HG03025 (cell line): ENCODE measurements around the gene MAEA.

ENCODE experiments used
- ATAC-seq: cut with Tn5 transposase; IDR thresholded peaks from one replicate; pipeline ENCODE4 v1.9.1; 2021; ENCODE audit warnings: mild to moderate bottlenecking, moderate library complexity; ENCODE audit not compliant: unreplicated experiment, low FRiP score

Gene MAEA

DNA sequence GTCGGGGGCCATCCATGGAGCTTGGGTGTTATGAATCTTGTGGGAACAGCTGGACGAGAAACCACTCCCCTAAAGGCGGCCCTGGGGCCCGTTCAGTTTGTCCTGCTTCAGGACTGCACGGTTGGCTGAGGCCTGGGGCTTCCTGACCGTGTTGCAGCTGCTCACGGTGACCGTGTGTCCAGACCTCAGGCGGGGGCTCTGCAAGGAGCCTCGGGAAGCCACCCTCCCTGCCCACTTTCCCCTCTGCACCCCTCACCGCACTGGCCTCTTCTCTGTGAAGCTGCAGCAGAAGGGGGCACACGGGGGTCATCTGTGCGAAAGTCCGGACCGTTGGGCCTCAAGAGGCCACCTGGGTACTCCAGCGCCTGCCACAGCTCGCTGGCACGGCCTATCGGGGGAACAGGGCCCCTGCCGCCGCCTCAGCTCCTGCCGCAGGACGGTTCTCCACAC lies 86.7 kb downstream of the MAEA start:
- no peak for ATAC-seq

GRCh38 chr4:1376841-1377605 lies 87.3 kb downstream of the MAEA start:
- no peak for ATAC-seq

DNA sequence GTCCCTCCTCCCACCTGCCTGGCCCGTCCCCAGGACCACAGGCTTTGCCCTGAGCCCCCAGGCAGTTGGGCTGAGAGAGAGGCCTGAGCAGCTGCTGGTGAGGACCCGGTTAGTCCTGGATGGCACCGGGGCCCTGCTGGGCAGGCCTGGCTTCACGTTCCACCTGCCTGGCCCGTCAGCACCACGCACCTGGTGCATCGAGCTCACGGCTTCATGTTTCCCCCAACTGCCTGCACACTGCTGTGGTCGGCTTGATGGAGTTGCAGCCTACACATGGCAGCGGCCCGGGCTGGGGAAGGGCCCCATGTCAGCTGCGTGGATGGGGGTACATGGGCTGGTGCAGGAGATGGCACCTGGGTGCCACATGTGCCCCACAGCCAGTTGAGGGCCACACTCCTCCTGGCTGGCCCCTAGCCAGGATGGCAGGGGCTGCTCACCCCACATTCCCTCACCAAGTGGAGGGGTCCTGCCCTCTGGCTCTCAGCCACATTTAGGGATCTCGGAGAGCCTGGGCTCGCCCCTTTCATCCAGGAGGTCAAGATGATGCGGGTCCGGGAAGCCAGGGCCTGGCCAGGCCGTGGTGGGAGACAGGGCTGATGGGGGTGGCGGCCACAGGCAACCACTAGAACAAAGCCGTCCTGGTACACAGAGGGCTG lies 88.0 kb downstream of the MAEA start:
- ATAC-seq = no peak

GRCh38 chr4:1378559-1379231 lies 89.0 kb downstream of the MAEA start:
- no peak for ATAC-seq

DNA sequence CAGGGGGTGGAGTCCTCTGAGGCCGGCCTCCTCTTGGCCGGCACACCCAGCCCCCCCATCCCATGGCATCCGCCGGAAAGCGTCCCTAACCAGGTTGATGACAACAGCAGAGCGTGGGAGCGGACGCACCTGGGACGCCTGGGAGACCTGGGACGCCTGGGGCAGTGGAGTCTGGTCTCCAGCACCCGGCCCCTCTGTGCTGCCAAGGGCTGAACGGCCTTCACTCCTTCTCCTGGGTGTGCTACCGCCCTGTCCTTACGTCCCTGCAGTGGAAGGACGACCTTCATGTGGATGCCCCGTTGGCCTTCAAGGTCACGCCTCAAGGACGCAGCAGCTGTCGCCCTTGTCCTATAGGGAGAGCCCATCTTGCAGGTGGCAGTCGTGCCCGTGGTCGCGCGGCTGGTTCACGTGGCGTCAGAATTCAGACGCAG lies 89.7 kb downstream of the MAEA start:
- no peak for ATAC-seq

DNA sequence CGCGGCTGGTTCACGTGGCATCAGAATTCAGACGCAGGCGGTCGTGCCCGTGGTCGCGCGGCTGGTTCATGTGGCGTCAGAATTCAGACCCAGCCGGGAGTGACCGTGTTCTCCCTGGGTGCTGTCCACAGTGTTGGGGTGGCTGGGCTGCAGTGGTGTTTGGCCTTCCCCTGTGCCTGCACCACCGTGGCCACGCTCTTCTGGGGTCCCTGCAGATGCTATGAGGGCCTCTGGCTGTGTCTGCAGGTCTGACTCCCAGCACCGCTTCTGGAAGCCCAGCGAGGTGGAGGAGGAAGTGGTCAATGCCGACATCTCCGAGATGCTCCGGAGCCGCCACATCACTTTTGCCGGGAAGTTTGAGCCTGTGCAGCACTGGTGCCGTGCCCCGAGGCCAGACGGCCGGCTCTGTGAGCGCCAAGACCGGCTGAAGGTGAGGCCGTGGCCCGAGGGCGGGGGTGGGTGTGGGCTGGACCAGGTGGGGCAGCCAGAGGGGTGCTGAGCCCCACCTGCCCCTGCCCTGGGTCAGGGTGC lies 90.2 kb downstream of the MAEA start:
- no peak for ATAC-seq

GRCh38 chr4:1380368-1381151 lies 90.9 kb downstream of the MAEA start:
- no peak for ATAC-seq

DNA sequence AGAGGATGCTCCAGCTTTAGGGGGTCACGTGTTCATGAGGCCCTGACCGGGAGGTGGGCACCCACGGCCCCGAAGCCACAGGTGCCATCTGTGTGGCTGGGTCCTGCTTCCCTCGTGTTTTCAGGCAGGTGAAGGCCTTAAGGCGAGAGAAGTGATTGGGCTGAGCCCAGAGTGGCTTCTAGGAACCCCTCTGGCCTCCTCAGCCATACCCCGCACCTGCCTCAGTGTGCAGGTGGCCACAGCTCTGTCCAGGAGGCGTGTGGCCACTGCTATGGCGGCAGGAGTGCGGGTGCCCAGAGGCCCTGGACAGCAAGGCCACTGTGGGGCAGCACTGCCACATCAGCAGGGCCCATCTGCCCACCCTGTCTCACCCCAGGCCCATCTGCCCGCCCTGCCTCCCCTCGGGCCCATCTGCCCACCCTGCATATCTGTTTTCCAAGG lies 91.5 kb downstream of the MAEA start:
- ATAC-seq = no peak

DNA sequence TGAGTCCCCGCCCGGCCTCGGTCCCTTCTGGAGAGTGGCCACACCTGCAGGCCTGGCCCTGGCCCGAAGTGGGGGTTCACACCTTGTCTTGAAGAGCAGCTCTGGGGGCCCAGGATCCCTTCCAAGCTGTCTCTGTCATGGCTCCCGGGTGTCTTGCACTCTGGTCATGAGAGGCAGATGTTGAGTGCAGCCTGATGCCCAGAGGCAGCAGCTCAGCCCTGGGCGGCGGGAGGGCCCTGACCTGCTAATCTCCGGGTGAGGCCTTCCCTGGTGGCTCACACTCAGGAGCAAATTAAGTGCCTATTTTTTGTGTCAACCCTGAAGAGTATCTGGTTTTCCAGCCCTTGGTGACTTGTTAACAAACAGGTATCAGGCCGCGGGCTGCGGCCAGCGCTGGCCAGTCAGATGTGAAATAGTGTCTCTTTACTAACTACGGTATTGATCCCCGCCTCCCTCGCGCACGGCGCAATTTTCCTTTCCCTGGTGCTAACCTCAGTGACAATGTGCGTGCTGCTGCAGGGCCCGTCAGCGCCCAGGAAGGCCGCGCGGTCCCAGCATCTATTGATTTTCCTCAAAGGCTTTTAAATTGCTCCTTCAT lies 92.4 kb downstream of the MAEA start:
- ATAC-seq = no peak

GRCh38 chr4:1382776-1383727 lies 93.4 kb downstream of the MAEA start:
- no peak for ATAC-seq

DNA sequence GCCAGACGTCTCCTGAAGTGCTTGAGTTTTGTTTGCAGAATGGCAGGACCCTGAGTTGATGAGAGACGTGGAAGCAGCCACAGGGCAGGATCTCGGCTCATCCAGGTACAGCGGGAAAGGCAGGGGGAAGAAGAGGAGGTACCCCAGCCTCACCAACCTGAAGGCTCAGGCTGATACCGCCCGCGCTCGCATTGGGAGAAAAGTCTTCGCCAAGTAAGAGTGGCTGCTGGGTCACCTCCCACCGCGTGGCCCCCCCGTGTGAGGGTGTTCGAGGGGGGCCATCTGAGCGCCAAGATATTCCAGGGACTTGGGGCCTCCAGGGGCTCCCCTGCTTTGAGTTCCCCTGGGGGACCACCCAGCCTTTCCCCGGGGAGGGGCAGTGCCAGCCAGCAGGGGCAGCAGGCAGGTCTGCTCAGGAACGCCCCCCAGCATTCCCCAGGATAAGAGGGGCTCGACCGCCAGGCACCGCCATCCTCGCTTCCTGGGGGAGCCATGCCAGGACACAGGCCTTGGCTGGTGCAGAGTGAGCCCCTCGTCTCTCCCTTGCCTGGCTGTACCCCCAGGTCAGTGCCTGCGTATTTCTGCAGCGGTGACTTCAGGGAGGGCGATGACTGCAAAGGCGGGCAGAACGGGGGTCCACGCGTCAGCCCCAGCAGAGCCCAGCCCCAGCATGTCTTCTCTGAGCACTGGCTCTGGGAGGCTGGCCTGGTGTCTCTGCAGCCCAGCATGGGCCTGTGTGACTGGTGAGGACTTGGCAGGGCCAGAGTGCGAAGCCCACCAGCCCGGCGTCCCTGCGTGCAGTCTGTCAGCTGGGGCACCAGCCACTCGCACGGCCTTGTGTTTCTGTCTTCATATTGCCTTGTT lies 94.3 kb downstream of the MAEA start:
- ATAC-seq = no peak

GRCh38 chr4:1384675-1385372 lies 95.1 kb downstream of the MAEA start:
- no peak for ATAC-seq

DNA sequence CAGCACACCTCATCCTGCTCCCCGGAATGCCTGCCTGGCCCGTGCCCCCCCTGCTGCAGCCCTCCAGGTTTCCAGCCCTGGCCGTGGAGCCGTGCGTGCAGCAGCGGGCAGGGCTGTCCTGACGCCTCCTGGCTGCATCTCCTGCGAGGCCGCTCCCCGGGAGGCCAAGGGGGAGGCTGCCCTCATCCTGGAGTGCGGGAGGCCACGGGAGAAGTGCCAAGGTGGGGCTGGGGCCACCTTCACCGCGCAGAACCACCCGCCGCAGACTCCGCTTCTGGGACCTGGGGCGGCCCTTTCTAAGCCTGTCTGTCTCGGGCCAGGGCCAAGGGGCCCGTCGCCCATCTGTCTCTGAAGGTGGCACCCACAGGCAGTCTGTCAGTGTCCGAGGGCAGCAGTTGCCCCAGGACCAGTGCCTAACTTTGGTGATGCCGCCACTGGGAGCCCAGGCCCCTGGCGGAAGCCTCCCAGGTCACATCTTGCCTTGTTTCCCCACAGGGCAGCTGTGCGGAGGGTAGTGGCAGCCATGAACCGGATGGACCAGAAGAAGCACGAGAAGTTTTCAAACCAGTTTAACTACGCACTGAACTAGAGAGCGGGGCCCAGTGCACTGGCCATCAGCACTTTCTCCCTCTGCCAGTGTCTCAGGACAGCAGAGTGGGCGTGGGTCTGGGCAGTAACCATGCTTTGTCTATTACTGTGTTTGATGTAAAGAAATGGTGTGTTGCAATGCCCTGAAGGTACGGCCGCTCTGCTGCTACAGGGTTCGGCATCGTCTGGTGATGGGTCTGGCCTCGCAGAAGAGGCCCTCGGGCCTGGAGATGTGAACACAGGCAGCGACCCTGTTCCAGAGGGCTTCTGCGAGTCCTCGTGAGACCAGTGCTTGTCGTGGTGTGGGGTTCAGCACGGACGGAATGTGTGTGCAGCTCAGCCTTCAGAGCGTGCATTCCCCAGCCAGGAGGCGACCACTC lies 96.0 kb downstream of the MAEA start:
- ATAC-seq = no peak
